HS-5 (cell line): ENCODE measurements around the gene NDST1.

Experiments used
- DNase-seq: peaks from one replicate; pipeline ENCODE4 v3.0.0-alpha.2; 2012; ENCODE audit warnings: low read depth

Gene NDST1

DNA sequence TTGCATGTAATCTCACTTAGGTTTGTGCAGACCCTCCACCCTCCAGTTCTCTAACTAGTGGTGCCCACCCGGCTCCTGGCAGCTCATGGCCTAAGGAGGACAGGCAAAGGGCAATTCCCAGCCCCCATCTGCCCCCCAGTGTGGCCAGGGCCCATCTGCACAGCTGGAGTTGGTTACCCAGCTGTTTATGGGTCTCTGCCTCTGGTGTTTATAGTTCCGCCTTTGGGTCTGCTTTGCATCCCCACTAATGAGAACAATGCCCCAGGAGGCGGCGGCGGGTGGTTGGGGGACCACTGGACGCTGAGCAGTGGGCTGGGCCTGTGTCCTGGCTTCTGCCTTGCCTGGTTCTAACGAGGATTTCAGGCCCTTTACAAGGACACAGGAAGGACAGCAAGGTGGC, 62.4 kb downstream of the NDST1 start:
- no peak for DNase-seq

DNA sequence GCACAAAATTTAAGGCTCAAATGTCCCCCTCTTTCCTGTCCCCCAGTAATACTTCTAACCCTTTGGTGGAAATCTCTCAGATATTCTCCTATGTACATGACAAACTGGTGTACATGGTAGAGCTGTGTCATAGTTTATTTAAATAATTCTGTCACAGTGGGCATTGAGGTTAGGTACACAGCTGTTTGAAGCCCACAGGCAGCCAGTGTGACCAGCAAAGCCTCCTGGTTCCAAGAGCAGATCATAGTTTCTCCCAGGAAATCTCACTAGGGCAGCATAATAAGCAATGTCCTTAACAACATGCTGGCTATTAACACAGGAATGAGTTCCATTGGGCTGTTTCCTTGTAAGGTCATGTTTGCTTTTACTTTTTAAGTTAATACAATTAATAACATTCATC, 63.9 kb downstream of the NDST1 start:
- no peak for DNase-seq

DNA sequence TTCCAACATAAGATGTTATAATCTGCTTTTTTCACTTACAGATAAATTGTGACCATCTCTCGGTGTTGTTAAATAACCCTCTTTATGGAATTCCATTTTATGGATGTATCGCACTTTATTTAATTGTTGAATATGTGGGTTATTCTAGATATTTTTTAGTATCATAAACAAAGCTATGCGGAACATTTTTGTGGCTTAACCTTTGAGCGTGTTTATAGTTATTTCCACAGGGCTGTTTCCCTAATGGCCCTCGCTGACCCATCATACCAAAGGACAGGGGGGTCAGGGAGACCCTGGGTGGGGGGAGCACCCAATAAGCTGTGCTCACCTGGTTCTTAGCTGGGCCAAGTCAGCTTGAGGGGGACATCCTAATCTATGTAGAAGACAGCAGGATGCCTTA, 65.3 kb downstream of the NDST1 start:
- DNase-seq, result no peak

DNA sequence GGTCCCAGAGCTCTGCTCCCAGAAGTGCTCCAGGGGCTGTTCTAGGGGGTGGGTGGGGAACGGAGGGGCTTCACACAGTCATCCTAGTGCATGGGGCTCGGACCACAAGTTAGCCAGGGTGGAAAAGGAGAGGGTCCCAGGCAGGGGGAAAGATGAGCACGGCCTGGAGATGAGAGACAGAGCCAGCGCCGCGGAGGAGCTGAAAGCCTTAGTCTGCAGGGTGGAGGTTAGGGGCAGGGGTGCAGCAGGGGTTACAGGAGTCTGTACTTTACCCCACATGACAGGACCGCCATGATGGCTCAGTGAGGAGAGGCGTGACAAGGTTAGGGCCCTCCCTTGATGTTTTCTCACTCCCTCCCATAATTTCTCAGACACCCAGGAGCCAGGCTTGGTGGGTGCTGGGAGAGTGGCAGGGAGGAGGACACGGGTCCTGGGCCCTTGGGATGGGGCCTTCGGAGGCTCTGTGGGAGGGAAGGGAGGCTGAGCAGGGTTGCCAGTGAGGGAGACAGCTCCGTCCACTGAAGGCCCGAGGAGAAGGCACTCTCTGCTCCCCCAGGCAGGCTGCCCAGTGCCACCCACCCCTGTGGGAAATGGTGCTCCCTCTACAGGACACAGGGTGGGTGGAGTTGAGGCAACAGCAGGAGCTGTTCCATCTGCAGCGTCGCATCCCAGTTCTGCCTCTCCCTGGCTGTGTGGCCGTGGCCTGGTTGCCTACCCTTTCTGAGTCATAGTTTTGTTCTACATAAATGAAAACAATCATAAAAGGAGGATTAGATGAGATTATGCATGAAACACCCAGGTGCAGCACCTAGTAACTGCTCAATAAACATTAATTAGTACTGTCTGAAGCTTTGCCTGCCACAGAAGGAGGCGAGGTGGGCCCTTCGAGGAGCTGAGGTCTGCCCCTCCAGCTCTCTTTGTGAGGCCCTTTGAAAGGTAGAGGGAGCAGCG, 66.2 kb downstream of the NDST1 start:
- DNase-seq, result no peak

DNA sequence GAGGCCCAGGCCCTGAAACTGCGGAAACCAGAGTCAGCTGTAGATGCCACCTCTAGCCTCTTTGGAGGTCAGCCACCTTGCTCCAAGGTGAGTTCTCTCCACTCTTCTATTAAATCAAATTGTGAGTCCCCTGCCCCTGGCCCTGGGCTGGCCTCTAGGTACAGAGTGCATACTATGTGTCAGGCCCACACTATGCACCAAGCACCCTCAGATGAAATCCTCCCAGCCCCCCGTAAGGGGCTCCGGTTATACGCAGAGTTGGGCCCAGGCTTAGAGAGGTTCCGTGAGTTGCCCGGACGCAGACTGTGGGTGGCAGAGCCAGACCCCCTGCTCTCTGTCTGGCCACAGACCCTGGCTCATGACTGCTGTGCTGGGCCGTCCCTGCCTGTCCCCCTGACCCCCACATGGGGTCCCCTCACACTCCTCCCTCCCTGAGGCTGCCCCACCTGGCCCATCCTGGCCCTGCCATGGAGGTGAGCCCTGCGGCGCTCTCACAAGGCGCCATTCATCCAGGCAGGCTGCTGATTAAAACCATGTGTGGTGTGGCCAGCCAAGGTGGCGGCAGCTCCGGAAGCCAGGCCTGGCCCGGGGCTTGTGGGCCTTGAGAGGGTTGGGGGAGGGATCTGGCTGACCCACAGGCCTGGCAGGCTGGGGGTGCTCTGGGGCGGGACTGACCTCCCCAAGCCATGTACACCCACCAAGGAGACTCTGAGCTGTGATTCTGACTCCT, 67.1 kb downstream of the NDST1 start:
- DNase-seq, result no peak

DNA sequence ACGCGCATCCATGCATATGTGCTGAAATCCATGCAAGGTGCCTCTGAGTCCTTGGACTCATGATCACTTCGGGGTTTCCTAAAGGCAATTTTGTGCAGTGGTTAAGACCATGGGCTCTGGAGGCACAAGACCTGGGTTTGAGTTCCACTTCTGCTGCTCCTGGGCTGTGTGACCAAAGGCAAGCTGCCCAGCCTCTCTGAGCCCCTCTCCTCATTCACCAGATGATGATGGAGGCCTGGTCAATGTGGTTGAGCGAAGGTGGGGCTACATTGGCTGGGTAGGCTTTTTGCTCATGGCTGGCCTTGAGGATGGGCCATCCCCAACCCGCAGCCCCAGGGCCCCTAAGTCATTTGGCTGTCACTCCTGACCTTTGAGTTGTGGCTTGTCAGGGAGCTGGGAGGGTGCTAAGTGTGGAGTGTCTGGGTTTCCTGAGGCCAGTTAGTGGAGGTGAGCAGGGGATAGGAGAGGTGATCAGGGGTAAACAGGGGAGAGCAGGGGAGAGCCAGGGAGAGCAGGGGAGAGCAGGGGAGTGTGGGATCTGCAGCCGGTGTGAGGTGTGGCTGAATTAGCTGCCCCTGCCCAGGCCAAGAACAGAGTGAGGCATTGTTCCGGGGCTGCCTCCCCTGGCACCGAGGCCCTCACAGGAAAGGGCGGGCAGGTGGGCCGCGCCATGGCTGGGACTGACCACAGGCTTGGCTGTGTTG, 68.0 kb downstream of the NDST1 start:
- DNase-seq, result no peak

DNA sequence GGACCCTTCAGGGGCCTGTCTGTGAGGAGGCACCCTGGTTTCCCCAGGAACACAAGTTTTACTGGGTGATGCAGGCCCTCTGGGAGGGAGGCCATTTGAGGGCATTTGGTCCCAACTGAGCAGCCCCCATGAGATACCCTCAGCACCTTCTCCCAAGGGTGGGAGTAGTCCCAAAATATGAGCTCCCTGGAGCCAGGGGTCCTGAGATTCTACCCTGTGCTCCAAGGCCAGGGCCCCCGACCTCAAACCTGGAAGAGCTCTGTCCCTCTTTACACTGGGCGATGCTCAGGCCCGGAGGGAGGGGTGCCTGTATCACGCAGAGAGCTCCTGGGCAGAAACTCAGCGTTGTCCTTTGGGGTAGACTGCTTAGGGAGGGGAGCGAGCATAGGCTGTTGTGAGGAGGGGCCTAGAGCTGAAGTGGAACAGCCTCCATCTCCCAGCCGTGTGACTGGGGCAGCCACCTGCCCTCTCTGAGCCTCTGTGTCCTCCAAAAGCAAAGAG, 68.6 kb downstream of the NDST1 start:
- no peak for DNase-seq

DNA sequence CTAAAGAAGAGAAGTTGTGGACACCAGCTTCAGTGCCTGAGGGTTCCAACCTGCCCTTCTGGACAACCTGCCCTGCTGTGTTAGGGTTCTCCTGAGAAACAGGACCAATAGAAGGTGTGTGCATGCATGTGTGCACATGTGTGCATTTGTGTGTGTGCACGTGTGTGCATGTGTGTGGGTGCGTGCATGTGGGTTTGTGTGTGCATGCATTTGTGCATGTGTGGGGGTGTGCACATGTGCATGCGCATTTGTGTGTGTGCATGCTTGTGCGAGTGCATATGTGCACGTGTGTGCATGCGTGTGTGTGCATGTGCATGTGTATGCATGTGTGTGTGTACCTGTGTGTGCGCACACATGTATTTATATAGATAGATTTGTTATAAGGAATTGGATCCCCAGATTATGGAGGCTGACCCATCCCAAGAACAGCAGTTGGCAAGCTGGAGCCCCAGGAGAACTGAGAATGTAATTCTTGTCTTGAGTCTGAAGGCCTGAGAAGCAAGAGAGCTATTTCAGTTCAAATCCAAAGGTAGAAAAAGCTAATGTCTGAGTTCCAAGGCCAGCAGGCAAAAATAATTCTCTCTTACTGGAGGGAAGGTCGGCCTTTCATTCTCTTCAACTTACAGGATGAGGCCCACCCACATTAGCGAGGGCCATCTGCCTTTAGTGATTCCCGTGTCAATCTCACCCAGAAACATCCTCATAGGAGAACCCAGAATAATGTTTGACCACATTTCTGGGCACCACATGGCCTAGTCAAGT, 69.6 kb downstream of the NDST1 start:
- DNase-seq, result no peak

DNA sequence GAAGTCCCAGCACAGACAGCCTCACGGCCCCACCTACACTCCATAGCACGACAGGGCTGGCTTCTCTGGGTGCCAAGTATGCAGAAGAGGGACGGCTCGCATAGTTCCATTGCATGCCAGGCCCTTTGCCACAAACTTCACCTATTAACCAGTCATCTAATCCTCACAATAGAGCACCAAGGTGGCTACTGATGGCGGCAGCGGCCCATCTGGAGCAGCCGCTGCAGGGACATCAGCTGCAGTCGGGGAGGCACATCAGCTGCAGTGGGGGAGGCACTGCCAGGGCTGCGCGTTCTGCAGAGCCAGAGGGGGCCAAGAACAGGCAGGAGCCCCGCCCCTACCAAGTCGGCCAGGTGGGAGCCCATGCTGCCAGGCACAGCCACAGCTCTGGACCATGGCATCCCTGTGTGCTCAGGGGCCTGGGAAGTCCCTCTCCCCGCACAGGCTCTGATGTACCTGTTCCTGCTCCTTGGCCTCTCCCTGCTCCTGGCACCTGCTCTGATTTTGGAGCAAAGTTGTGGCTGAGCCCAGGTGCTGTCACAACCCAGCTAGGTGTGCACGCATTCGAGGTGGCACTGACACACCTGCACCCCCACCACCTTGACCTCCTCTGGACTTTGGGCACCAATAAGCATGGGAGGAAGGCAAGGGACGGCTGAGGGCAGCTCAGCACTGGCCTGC, 71.0 kb downstream of the NDST1 start:
- no peak for DNase-seq

DNA sequence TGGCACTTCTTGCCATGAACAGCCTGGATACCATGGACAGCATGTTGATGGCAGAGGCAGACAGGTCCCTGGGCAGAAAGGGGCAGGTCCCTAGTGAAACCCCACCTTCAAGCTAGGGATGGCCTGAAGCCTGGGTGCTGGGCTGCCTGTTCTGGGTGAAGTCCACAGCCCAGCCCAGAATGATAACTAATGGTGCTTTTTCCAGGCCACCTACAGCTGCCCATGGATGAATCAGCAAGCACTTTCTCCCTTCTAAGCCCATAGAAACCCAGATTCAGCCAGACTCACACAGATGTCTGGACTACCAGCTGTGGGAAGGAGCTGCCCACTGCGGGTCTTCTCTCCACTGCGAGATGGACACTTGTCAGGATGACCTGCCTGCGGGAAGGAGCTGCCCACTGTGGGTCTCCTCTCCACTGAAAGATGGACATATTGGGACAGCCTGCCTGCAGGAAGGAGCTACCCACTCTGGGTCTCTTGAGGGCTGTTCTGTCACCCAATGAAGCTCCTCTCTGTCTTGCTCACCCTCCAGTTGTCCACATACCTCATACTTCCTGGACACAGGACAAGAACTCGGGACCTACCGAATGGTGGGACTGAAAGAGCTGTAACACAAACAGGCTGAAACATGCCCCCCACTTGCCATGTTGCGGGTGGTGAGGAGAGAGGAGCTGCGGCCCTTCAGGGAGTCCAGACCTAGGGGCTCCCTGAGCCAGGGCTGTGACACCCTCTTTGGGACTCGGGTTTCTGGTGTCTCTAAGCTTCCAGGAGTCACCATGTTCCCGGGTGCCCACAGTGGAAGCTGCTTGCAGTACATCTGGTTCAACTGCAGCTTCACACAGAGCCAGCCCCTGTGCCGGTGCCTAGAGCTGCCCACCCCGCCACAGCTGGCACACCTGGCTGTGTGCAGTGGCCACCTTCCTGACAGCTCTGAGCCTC, 71.8 kb downstream of the NDST1 start:
- DNase-seq, result no peak

DNA sequence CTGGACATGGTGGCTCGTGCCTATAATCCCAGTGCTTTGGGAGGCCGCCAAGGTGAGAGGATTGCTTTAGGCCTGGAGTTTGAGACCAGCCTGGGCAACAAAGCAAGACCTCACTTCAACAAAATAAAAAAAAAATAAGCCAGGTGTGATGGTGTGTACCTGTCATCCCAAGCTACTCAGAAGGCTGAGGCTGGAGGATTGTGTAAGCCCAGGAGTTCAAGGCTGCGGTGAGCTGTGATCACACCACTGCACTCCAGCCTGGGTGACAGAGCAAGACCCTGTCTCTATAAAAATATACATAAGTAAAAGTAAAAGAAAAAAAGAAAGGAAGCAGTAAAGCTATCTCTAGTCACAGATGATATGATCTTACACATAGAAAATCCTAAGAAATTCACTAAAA, 73.0 kb downstream of the NDST1 start:
- DNase-seq, result no peak

DNA sequence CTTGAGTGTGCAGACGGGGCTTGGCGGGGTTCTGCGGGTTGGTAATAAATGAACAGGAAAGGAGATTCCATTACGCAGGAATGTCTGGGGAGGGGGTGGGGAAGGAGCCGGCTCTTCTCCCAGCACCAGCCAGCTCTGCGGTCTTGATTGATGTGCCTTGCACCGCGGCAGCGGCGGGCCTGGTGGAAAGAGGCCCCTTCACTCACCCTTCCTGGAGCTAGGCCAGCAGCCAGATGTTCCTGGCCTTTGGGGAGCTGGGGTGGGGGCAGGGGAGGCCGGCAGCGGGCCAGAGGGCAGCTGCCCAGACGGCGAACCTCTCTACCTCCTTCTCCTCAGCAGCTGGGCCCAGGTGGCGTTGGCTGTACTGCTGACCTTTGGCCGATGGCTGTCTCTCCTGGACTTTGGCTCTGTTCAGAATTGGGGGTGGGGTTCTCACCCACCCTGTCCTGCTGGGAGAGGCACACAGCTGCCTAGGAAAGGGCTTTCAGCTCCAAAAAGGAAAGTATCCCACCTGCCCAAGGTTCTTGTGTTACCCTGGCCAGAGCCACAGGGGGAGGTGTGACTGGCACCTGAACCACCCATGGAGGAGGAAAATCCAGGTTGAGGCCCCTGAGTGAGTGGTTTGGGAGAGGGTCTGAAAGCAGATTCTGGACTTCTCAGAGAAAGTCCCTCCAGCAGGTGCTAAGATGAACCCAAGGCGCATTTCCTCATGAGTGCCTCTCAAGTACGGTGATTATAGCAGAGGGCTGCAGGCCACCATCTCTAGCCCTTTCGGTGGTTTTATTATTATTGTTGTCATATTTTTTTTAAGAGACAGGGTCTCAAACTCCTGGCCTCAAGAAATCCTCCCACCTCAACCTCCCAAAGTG, 74.5 kb downstream of the NDST1 start:
- no peak for DNase-seq

DNA sequence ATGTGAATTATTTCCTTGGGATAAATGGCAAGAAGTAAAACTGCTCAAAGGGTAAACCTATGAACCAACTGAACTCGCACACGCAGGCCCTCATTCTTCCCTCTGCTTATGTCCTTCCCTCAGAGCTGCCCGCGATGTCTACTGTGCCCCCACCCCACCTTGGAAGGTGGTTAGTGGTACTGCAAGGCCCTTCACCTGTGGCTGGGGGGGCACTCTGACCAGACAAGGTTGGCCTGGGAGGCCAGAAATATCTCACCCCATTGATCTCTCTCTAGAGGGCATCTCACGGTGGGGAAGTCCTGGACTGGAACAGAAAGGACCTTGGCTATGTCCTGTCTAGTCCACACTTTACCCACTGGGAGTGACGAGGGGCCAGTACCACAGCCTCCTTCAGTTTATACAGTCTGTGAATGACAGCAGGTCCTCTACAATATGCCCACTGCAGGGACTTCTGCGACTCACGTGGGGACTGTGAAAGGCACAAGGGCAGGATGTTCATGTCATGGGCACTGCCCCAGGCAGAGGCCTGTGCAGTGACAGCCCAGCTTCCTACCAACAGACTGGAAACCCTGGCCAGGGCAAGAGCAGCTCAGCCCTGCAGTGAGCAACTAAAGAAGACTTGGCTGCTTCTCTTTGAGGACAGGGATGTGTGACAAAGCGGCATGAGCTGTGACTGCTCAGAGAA, 75.8 kb downstream of the NDST1 start:
- DNase-seq, result no peak

DNA sequence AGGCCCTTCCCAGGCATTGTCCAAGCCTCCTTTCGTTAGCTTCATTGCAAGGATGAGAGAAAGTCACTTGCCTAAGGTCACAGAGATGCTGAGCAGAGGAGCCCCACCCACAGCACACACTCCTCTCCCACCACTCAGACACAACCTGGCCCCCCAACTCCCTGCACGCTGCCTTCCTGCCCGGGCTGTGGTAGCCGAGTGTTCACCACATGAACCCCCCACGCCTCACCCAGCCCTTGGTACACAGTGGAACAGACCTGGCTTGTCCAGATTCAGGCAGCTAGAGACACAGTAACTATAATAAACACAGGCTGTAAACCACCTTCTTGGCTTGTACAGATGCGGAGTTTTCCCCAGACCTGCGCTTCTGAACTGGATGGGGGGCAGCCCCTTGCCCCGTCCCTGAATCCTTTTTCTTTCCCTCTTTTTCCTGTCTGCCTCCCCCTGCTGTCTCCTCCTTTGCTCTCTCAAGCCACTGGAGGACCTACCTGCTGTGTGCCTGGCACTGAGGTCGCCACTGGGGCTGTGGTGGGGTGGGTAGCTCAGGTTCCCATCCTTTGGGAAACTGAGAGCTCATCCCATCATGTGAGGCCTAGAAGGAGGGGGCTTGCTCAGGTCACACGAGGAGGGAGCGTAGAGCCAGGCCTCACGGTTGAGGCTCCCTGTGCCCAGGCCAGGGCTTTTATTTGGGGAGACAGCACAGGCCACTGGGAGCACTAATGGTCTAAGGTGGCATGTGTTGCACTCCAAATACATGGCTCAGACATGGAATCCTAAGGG, 76.8 kb downstream of the NDST1 start:
- DNase-seq, result no peak

DNA sequence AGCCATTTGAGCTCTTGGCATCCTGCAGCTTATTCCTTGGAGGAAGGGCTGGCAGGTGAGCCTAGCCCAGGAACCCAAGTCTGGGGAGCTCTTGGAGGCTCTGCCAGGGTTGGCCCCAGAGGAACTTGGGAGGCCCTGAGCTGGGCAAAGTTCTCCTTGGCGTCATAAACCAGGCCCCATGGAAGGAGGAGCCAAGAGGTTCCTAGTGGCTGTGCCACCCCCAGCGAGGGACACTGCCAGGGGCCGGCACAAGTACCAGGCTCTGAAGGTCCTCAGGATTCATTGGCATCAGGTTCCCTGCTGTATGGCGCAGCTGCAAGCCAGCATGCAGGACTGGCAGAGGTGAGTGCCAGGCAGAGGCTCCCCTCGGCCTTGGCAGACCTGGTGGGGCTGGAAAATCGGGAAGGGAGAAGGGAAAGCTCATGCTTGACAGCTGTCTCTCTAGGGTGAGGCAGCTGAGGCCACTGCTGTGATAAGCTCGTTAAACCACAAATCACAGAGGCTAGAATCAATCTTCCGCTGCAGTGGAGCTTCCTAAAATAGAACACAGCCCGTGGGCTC, 77.9 kb downstream of the NDST1 start:
- DNase-seq, result no peak

DNA sequence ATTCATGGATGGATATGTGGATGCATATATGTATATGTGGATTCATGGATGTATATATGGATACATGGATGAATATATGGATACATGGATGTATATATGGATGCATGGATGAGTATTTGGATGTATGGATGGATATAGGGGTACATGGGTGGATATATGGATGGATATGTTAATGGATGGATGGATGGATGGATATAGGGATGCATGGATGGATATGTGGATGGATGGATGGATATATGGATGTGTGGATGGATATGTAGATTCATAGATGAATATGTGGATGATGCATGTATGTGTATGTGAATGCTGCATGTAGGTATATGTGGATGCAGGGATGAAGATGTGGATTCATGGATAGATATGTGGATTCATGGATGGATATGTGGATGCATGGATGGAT, 79.1 kb downstream of the NDST1 start:
- no peak for DNase-seq

DNA sequence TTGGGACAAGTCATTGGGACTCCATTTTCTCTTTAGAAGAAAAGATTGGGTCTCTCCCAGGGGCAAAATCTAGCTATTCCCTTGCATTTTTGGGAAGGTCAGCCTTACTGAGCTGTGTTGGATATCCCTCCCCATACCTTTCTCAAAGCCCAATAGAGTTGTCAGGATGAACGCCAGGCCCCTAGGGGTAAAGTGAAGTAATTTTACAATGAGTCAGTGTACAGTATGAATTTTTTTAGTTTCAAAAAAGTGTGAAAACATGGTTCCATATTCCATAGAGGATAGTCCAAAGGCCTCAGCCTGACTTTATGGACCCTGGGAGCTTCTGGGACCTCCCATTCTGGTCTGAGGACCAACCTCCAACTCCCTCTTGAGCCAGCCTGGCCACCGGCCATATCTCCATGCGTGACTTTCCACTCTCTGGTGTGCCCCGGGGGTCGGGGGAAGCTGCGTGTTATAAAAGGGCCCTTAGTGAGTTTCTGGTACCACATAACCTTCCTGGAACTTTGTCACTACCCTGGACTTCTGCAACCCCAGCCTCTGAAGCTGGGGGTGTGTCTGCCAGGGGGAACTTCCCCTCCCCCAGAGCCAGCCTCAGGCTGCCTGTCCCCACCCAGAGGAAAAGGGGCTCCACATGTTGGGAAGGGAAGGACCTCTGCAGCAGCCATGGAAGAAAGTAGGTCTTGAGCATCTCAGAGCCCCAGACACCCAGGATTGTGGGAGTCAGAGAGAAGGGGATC, 80.1 kb downstream of the NDST1 start:
- DNase-seq, result no peak
